Measurements from ENCODE around the gene CALHM5.

GRCh38 chr6:116560130-116560529 is 48.7 kb downstream of the CALHM5 start:
- TF ChIP-seq POLR2AphosphoS5 (IDR thresholded peaks at IDR 0.05) = no peak
- no peak for TF ChIP-seq CTCF (IDR thresholded peaks at IDR 0.05)
- TF ChIP-seq POLR2A (IDR thresholded peaks at IDR 0.05) = no peak
